CD4-positive, alpha-beta T cell treated with Interferon alpha-2 for 1 hour (primary cell): Measurements from ENCODE around the gene EFNA3.
A peak's percentile ranks its signal among the peaks of the same experiment; 100 is the strongest.
"Not testable (repeated sequence)": the region's sequence is repeated elsewhere in the genome, so short reads cannot be mapped to it uniquely, and the experiment has no call there.

Experiments
- DNase-seq, 2 donors: peaks; one replicate each; pipeline ENCODE4 v3.0.0-alpha.2; 2020 to 2022

The EFNA3 gene

DNA sequence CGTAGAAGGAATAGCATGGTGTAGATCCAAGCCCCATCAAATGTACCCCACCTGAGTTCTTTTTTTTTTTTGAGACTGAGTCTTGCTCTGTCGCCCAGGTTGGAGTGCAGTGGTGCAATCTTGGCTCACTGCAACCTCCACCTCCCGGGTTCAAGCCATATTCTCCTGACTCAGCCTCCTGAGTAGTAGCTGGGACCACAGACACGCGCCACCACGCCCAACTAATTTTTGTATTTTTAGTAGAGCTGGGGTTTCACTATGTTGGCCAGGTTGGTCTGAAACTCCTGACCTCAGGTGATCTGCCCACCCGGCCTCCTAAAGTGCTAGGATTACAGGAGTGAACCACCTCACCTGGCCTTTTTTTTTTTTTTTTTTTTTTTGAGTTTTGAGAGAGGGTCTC lies 39.5 kb downstream of the EFNA3 start:
- not testable (repeated sequence) for DNase-seq

- no peak for DNase-seq
Measured at GRCh38 chr1:155120253-155120652, 41.6 kb downstream of the EFNA3 start.

DNA sequence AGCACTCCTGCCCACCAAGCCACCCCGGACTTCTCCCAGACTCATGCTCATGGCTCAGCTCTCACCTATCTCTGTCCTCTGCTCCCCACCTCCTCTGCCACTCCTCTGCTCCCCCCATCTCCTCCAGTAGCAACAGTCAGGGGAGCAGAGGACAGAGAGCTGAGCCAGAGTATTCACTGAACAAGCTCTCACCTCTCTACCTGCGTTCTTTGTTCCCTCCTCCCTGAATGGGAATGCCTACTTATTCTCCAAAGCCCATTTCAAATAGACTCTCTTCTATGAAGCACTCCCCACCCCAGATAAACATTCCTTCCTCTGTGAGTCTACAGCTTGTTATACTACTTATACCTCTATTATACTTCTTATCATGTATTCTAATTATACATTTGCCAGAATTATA lies 42.6 kb downstream of the EFNA3 start:
- DNase-seq = no peak

DNA sequence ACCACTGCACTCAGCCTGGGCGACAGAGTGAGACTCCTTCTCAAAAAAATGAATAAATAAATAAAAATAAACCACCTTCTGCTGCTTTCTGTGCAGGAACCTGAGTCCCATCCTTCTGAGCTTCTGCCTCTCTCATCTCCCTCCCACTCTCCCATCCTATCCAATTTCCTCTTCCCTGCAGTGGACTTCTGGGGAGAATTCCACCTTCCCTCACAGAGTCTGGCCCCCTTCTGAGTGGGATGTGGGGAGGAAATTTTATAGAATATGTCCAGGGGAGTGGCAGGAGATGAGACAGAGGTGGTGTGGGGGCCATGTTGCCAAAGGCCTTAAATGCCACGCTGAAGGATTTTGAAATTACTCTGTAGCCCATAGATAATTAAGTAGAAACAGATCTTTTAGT lies 43.7 kb downstream of the EFNA3 start:
- DNase-seq = no peak

DNA sequence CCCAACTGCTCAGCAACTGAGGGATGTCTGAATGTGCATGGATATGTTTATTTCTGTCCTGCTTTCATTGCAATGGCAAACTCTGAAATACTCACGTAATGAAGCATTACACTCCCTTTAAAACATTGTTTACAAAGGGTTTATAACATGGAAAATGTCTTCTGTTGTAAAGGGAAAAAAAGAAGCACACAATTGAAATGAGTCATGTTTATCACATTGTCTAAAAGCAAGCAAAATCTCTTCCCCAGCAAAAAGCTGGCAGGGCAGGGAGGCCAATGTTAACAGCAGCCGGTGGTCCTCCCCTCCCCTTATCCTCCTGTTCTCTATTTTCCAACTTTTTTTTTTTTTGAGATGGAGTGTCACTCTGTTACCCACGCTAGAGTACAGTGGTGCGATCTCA lies 45.2 kb downstream of the EFNA3 start:
- no peak for DNase-seq

DNA sequence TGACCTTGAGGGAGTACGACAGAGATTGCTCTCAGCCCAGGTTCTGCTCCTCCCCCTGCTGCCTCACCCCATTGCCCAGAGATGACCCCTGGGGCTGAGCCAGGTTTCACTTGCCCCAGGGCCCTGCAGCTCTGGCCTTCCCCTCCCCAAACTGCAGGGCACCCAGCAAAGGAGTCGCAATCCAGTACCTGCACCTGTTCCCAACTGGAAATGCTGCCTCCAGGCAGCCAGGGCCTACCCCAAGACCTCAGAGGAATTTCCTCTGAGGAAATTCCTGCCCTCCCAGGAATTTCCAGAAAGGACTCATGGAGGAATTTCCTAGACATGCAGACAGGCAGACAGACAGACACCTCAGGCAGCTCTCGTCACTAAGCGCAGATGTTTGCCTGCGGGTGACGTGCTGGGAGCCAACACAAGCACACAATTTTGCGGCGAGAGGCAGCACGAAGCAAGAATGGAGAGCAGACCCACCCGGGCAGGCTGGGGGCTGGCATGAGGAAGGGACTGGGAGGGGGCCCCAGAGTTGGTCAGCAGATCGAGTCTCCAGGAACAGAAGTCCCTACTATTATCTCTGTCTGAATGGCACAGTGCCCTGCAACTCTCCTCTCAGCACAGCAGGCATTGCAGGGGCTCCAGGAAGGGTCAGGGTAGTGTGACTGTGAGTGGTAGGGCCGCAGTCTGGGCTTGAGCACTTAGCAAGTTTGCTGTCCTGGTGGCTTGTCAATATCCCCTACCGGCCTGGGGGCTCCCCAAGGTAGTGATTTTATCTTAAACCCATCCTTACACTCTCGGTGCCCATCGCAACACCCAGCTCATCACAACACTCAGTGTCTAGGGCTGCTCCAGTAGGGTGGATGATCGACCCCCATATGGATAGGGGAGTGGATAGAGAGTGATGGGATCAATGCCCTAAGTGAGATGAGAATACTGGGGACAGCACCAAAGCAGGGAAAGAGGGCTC lies 46.1 kb downstream of the EFNA3 start:
- DNase-seq = no peak

- no peak for DNase-seq
Measured at GRCh38 chr1:155125511-155125945, 46.9 kb downstream of the EFNA3 start.

GRCh38 chr1:155125946-155126555 lies 47.4 kb downstream of the EFNA3 start:
- DNase-seq = no peak

DNA sequence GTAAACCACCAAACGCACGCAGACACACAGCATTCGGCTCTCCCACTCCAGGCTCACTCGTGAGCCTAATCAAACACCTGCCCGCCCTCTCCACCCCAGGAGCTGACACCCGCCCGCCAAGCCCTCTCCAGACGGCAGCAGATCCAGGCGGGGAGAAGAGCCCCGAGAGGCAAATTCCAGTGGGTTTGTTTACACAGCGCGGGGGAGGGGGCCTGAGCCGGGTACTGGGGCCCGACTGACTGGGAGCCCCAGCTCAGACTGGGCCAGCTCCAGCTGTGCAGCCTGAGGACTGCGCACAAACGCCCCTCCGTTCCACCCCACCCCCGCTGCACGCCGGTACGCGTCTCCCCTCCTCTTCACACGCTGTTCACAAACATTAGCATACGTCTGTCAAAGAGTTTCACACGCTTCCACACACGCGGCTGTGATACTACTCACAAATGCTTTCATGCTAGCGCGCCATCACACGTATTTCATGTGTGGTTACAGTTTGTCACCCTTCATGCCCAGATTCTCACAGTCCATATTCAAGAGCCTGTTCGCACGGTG lies 48.0 kb downstream of the EFNA3 start:
- peak; percentile 26 to 48 for DNase-seq

DNA sequence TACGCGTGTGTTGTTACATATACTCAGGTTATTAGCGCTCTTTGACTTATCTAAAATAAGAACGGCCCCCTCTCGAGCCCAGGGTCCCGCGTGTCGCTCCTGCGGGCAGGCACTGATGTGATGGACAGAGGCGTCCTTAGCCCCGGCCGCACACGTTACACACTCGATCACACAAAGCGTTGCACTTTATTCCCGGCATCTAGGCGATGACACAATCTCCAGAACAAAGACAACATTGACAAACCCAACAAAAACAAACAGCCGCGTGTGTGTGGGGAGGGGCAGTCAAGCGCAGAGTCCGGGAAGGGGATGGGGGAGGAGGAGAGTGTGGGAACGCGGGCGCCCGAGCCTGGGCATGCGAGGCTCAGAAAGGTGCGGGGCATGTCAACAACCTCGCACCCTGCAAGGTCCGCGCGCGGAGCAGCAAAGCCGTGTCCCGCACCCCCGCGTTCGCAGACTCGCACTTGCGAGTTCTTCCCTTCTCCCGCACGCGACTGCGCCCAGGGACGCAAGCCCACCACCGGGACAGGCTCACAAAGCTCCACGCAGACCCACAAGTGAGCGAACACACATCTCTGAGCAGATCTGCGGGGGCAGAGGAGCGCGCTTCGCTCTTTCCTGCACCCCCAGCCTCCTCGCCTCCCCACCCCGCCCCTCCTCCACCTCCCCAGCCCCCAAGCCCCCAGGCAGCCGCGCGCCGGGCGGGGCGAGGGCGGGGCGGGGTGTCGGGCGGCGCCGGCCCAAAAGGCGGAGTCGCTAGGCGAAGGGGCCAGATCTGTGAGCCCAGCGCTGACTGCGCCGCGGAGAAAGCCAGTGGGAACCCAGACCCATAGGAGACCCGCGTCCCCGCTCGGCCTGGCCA lies 48.7 kb downstream of the EFNA3 start, which contains the start of gene EFNA1:
EFNA1 (plus strand) TSS at position 772 of the 862 bp plus-strand sequence. CDS start 102 bp downstream, outside the sequence.
- DNase-seq = peak; percentile 14 to 54

DNA sequence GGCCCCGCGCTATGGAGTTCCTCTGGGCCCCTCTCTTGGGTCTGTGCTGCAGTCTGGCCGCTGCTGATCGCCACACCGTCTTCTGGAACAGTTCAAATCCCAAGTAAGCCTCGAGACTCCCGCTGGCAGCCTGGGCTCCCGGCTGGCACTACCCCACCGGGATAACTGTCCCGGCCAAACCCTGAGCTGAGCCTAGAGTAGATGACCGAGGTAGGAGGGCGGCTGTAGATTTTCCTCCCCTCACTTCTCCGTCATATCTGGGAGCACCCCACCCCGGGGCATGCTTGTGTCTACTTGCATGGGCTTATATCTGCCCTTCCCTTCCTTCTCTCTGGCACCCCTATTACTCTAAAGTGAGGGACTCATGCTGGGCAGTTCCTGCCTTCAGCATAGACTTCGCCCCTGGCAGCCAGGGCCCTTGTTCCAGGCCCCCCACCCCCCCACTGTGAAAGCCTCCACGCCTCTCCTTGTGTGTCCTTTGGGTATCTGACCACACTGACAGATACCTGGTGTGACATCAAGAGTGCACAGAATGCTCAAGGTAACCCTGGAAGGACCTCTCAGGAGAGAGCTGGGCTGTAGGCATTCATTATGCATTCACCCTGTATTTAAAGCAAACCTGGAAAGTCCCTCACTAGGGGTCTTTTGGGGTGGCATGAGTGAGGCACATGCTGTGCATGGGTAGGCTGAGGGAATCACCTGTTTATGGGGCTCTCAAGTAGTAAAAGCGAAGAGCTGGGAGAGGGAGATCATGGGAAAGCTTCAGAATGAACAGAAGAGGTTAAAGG lies 49.5 kb downstream of the EFNA3 start:
- no peak for DNase-seq

DNA sequence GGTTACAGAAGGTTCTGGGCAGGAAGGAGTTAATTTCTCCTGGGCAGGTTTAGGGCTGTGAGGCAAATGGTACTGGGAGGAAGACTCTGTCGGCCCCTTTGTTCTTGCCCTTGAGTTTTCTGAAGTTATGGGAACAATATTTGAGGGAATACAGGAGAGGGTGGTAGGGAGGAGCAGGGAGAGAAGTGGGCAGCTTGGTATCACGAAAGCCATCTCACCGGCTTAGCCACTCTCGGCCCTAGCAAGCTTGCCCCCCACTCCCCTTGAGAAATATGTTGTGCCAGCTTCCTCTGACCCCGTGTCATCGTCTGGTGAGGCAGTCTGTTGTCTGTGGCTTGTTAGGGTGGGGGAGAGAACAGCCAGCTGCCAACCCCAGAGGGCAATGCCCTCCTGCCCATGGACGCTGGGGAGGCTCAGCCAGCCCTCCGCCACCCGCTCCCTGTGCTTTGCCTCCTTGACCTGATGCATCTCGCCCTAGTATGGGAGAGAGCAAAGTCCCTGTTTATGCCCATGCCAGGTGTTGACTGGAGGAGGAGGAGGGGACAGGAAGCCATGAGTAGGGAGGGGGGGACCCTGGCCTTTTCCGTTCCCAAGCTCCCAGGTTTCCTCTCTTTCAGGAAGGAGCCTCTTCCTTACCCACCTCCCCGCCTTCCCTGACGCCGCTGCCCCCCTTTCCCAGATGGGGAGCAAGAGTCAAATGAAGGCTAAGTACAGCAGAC lies 50.3 kb downstream of the EFNA3 start:
- DNase-seq = peak in 1 of 2 donors; percentile 22

DNA sequence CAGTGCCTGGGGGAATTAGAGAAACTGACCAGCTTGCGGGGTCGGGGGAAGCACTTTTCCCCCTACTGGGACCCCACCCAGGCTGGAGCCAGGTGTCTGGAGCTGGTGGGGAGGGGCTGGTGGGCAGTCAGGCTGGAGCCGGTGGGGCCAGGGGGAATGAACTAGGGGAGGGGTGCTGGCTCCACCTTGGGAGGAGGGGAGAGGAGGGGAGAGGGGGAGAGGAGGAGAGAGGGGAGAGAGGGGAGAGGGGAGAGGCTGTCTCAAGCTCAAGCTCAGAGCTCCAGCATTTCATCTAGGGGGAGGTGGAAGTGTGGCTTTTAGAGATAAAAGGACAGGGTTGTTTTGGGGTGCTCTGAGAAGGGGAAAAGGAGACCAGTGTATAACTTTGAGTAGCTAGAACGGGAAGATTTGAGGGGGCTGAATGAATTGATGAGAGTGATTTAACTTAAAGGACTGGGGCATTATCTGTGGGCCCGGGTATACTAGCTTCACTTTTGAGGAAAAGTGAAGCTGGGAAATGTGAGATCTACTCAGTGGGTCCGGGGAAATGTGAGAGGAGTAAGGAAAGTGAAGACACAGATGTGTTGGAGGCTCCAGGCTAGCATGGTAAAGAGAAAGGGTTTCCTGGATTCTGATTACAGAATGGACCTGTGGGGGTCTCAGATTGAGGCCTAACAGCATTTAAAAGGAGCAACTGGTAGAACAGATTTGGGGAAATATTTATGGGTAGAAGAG lies 51.8 kb downstream of the EFNA3 start:
- DNase-seq = no peak

DNA sequence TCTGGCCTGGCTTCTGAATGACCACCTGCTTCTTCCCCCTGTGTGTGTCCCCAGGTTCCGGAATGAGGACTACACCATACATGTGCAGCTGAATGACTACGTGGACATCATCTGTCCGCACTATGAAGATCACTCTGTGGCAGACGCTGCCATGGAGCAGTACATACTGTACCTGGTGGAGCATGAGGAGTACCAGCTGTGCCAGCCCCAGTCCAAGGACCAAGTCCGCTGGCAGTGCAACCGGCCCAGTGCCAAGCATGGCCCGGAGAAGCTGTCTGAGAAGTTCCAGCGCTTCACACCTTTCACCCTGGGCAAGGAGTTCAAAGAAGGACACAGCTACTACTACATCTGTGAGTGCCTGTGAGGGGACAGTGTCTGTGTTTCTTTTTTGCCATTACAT lies 52.6 kb downstream of the EFNA3 start:
- DNase-seq = no peak

GRCh38 chr1:155131856-155132255 lies 53.2 kb downstream of the EFNA3 start:
- no peak for DNase-seq

- no peak for DNase-seq
Measured at GRCh38 chr1:155133799-155134281, 55.2 kb downstream of the EFNA3 start.

DNA sequence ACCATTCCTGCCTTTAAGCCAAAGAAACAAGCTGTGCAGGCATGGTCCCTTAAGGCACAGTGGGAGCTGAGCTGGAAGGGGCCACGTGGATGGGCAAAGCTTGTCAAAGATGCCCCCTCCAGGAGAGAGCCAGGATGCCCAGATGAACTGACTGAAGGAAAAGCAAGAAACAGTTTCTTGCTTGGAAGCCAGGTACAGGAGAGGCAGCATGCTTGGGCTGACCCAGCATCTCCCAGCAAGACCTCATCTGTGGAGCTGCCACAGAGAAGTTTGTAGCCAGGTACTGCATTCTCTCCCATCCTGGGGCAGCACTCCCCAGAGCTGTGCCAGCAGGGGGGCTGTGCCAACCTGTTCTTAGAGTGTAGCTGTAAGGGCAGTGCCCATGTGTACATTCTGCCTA lies 55.7 kb downstream of the EFNA3 start:
- DNase-seq = no peak

GRCh38 chr1:155134880-155135414 lies 56.3 kb downstream of the EFNA3 start:
- DNase-seq = peak; percentile 62 to 76

GRCh38 chr1:155135415-155136028 lies 56.9 kb downstream of the EFNA3 start, which contains the start of gene SLC50A1:
Gene SLC50A1 (plus strand): TSS chr1:155135852. CDS start chr1:155135912, 60 bp downstream.
- DNase-seq = peak; percentile 93 to 94
